Tibial nerve (tissue), 4 donors: ENCODE measurements around the gene SATB2.

Experiments used
- EP300 ChIP-seq, 2 donors: sonication (generic); formaldehyde crosslinking; IDR thresholded peaks; one replicate each; pipeline ENCODE4 v1.6.1; 2017; ENCODE audit warnings: antibody characterized with exemption in 2 of 2, mild to moderate bottlenecking in 1 of 2
- POLR2A ChIP-seq, 2 donors: fragments of 450-650 bp; IDR thresholded peaks; one replicate each; pipeline ENCODE4 v1.6.1; 2017; ENCODE audit warnings: antibody characterized with exemption in 2 of 2, mild to moderate bottlenecking in 2 of 2, moderate library complexity in 2 of 2
- TF ChIP-seq, protein P1 (sequence below), 5 experiments: fragments of 200-600 bp in 3 of 5; fragments of 450-650 bp in 2 of 5; sonication (generic) in 3 of 5; IDR thresholded peaks; one replicate each; pipeline ENCODE4 v1.5.1; 2016 to 2019; ENCODE audit warnings: antibody characterized with exemption in 5 of 5, mild to moderate bottlenecking in 3 of 5, moderate library complexity in 2 of 5

DNA sequence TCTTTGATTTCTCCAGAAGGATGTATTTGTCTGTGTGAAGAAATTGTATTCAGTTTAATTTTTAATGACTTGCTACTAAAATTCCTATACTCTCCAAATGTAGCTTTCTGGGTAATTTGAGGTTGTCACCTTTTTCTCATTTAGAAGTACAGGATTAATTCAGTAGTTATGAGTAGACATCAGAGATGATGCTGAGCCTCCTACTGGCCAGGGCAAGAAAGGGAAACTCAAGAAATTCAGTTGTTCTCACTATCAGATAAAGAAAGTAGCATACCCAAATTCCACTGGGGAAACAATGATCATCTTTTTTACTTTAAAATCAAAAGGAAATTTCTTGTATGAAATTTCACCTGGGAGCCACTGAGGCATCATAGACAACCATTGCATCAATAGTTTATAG lies 199.4 kb downstream of the SATB2 start:
- TF ChIP-seq, protein P1, sequence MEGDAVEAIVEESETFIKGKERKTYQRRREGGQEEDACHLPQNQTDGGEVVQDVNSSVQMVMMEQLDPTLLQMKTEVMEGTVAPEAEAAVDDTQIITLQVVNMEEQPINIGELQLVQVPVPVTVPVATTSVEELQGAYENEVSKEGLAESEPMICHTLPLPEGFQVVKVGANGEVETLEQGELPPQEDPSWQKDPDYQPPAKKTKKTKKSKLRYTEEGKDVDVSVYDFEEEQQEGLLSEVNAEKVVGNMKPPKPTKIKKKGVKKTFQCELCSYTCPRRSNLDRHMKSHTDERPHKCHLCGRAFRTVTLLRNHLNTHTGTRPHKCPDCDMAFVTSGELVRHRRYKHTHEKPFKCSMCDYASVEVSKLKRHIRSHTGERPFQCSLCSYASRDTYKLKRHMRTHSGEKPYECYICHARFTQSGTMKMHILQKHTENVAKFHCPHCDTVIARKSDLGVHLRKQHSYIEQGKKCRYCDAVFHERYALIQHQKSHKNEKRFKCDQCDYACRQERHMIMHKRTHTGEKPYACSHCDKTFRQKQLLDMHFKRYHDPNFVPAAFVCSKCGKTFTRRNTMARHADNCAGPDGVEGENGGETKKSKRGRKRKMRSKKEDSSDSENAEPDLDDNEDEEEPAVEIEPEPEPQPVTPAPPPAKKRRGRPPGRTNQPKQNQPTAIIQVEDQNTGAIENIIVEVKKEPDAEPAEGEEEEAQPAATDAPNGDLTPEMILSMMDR (IDR thresholded peaks at IDR 0.05) = no peak
- no peak for TF ChIP-seq POLR2A (IDR thresholded peaks at IDR 0.05)
- no peak for TF ChIP-seq EP300 (IDR thresholded peaks at IDR 0.05)
